Liver (tissue), 3 donors: Measurements from ENCODE around the gene SLC25A26.

Source experiments
- ATF3 ChIP-seq: IDR thresholded peaks from 2 replicates; pipeline ENCODE4 v1.6.1; 2016; ENCODE audit warnings: antibody characterized with exemption
- JUND ChIP-seq, 2 donors: IDR thresholded peaks; 2 replicates each; pipeline ENCODE4 v1.6.1; 2016; ENCODE audit warnings: antibody characterized with exemption in 2 of 2
- RAD21 ChIP-seq, 2 donors: IDR thresholded peaks; 2 replicates each; pipeline ENCODE4 v1.6.1; 2016; ENCODE audit warnings: antibody characterized with exemption in 2 of 2, mild to moderate bottlenecking in 2 of 2
- REST ChIP-seq: IDR thresholded peaks from 2 replicates; pipeline ENCODE4 v1.6.1; 2016; ENCODE audit warnings: antibody characterized with exemption, mild to moderate bottlenecking
- TAF1 ChIP-seq: conservative IDR thresholded peaks from 2 replicates; pipeline ENCODE4 v1.6.1; 2016; ENCODE audit warnings: antibody characterized with exemption, mild to moderate bottlenecking
- YY1 ChIP-seq: IDR thresholded peaks from 2 replicates; pipeline ENCODE4 v1.6.1; 2016; ENCODE audit warnings: antibody characterized with exemption, mild to moderate bottlenecking
- ZBTB33 ChIP-seq: IDR thresholded peaks from 2 replicates; pipeline ENCODE4 v1.6.1; 2016; ENCODE audit warnings: antibody characterized with exemption
- TF ChIP-seq, protein P1 (sequence below): fragments of 150-350 bp; IDR thresholded peaks from 2 replicates; pipeline ENCODE4 v1.5.1; 2017; ENCODE audit warnings: improper control_type of control experiment, low read depth, low read length; ENCODE audit not compliant: missing input control
- TF ChIP-seq, protein P2 (sequence below): IDR thresholded peaks from 2 replicates; pipeline ENCODE4 v1.6.1; 2016; ENCODE audit warnings: antibody characterized with exemption
- donor health status: healthy.
- donor health status: healthy.

DNA sequence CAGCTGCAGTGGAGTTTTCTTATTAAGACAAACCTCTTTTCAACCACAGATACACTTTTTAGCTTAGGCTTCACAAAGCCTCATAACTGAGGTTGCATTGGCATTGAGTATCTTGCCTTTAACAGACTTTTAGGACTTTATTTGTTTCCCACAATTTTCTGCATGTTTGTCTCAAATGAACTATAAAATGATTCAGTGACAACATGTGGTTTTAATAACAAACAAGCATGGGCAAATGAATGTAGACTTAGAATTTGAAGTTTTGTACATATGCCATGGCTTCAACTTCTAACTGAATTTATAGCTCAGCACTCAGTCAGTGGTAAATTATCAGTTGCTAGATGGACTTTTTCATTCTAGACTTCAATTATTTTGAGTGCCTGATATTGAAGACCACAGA, 101.6 kb downstream of the SLC25A26 start:
- TF ChIP-seq TAF1 (no peak), REST (no peak), ATF3 (no peak), ZBTB33 (no peak), YY1 (no peak), RAD21 (IDR thresholded peaks at IDR 0.05) (no peak), JUND (IDR thresholded peaks at IDR 0.05) (no peak)
- TF ChIP-seq, protein P1, sequence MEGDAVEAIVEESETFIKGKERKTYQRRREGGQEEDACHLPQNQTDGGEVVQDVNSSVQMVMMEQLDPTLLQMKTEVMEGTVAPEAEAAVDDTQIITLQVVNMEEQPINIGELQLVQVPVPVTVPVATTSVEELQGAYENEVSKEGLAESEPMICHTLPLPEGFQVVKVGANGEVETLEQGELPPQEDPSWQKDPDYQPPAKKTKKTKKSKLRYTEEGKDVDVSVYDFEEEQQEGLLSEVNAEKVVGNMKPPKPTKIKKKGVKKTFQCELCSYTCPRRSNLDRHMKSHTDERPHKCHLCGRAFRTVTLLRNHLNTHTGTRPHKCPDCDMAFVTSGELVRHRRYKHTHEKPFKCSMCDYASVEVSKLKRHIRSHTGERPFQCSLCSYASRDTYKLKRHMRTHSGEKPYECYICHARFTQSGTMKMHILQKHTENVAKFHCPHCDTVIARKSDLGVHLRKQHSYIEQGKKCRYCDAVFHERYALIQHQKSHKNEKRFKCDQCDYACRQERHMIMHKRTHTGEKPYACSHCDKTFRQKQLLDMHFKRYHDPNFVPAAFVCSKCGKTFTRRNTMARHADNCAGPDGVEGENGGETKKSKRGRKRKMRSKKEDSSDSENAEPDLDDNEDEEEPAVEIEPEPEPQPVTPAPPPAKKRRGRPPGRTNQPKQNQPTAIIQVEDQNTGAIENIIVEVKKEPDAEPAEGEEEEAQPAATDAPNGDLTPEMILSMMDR = no peak
- TF ChIP-seq, protein P2, sequence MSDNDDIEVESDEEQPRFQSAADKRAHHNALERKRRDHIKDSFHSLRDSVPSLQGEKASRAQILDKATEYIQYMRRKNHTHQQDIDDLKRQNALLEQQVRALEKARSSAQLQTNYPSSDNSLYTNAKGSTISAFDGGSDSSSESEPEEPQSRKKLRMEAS = no peak
